Measurements from ENCODE around the gene PM20D2.

DNA sequence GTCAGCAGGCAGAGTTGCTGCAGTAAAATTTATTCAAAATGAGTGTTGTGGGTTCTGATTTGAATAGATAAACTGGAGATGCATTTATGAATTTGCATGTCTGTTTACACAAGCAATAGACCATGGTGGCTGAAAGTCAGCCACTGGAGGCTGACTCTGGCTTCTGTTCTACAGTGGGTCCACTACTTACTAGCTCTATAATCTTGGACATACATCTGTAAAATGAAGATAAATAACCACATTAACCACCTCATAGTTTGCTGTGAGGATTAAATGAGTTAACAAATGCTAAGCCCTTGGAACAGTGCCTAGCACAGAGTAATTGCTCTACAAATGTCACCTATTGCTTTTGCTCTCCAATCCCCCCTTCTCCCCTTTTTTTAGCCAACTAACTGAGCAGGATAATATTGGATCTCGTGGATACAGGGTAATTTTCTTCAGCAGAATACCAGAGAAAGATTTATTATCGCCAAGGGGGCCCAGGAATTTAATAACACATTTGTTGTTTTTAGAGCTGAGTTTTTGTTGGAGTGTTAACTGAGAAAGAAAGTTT, 1.4 kb upstream of the PM20D2 start:
- TF ChIP-seq EP300 (IDR thresholded peaks at IDR 0.05) (no peak), POLR2AphosphoS5 (IDR thresholded peaks at IDR 0.05) (no peak)
- TF ChIP-seq, protein P1, sequence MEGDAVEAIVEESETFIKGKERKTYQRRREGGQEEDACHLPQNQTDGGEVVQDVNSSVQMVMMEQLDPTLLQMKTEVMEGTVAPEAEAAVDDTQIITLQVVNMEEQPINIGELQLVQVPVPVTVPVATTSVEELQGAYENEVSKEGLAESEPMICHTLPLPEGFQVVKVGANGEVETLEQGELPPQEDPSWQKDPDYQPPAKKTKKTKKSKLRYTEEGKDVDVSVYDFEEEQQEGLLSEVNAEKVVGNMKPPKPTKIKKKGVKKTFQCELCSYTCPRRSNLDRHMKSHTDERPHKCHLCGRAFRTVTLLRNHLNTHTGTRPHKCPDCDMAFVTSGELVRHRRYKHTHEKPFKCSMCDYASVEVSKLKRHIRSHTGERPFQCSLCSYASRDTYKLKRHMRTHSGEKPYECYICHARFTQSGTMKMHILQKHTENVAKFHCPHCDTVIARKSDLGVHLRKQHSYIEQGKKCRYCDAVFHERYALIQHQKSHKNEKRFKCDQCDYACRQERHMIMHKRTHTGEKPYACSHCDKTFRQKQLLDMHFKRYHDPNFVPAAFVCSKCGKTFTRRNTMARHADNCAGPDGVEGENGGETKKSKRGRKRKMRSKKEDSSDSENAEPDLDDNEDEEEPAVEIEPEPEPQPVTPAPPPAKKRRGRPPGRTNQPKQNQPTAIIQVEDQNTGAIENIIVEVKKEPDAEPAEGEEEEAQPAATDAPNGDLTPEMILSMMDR (IDR thresholded peaks at IDR 0.05): no peak

Data from sigmoid colon (tissue), 4 donors.